Mucosa of descending colon (tissue), 3 donors: ENCODE measurements around the gene RPS6KC1. TPM values are rescaled to one million over a fixed set of nuclear protein-coding genes. Genes with fewer than 3 reads are reported as not detected.

Experiments used
- ATAC-seq: fragments of 200-7000 bp; cut with Tn5 transposase; one replicate; pipeline ENCODE4 v1.9.1; 2020; ENCODE audit warnings: mild to moderate bottlenecking, moderate library complexity
- DNase-seq, 3 donors: peaks; one replicate each; pipeline ENCODE4 v3.0.0-alpha.2; 2020
- H3K36me3 ChIP-seq: fragments of 200-600 bp; one replicate; pipeline ENCODE4 v1.8.0; 2021; ENCODE audit warnings: low read depth, mild to moderate bottlenecking
- H3K4me1 ChIP-seq: fragments of 200-600 bp; one replicate; pipeline ENCODE4 v1.8.0; 2021; ENCODE audit warnings: low read depth, mild to moderate bottlenecking
- H3K4me3 ChIP-seq: fragments of 200-600 bp; one replicate; pipeline ENCODE4 v1.8.0; 2021; ENCODE audit warnings: mild to moderate bottlenecking
- H3K9me3 ChIP-seq: fragments of 200-600 bp; one replicate; pipeline ENCODE4 v1.8.0; 2021; ENCODE audit warnings: mild to moderate bottlenecking
- intact Hi-C, 2 donors: fragments of 100-400 bp; cut with DNase I in 1 of 2; cut with micrococcal nuclease in 1 of 2; formaldehyde crosslinking; loops; one replicate each; pipeline versions ENCODE4 v1.11.0 to v1.11.1; 2022; cut with DNase I, micrococcal nuclease
- total RNA-seq, 3 donors: library from RNA; stranded (reverse); fragmentation: NEBNext Ultra II Directional in 2 of 3; extraction: Animal tissue kit (Norgen Biotek cat#: 25700) in 2 of 3; gene quantifications; one replicate each; pipeline versions ENCODE4 v1.2.1 to v1.2.4, GENCODE V29; 2021 to 2023
- TF ChIP-seq, protein P1 (sequence below): fragments of 200-600 bp; IDR thresholded peaks from one replicate; pipeline ENCODE4 v1.8.0; 2022; ENCODE audit warnings: antibody characterized with exemption, mild to moderate bottlenecking
- donor health status: DM: no; HTN: no; CAD: no; lungs with moderate emphysema.
- donor health status: DM: no; HTN: no; CAD: no.
- donor health status: DM: no; HTN: yes; CAD: no.

RPS6KC1 gene
- total RNA-seq, 3 donors from 2014 or later = 9.0 to 23.4 (median 9.2) TPM

DNA sequence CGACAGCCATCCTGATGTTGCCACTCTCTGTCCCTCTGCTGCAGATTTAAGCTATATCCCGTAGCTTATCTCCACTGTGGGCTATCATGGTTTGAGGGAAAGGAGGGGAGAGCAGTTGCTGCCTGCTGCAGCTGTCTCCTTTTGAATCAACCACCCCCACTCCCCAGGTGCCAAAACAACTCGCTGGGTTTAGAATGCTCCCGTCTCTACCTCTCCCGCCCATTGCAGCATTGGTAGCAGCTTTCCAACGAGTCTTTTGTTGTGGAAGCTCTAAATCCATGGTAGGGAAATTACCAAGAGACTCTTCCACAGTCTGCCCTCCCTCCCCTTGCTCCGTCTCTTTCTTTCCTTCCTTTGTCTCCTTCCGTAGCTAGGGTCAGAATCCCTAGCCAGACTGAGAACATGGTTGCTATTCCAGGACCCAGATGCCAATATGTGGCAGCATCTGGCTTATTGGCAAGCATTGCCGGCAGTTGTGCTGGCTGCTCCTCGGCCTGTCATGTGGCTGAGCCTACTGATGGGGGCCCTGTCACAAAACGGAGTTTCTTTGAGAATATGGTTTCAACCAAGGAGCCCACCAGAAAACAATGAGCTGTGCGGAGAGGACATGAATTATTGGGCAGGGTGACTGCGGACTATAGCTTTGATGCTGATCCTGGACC, 230.7 kb downstream of the RPS6KC1 start:
- Histone ChIP-seq H3K4me3 (no peak overlapping the region), H3K4me1 (no peaks in the 10 kb centered on the region), H3K36me3 (no peaks in the 10 kb centered on the region), H3K9me3 (no peaks in the 10 kb centered on the region)
- ATAC-seq = no peak
- intact Hi-C loops = no loop called here
- no peak for DNase-seq
- TF ChIP-seq, protein P1, sequence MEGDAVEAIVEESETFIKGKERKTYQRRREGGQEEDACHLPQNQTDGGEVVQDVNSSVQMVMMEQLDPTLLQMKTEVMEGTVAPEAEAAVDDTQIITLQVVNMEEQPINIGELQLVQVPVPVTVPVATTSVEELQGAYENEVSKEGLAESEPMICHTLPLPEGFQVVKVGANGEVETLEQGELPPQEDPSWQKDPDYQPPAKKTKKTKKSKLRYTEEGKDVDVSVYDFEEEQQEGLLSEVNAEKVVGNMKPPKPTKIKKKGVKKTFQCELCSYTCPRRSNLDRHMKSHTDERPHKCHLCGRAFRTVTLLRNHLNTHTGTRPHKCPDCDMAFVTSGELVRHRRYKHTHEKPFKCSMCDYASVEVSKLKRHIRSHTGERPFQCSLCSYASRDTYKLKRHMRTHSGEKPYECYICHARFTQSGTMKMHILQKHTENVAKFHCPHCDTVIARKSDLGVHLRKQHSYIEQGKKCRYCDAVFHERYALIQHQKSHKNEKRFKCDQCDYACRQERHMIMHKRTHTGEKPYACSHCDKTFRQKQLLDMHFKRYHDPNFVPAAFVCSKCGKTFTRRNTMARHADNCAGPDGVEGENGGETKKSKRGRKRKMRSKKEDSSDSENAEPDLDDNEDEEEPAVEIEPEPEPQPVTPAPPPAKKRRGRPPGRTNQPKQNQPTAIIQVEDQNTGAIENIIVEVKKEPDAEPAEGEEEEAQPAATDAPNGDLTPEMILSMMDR = no peak

- Histone ChIP-seq H3K4me3 (no peak overlapping the region), H3K4me1 (no peaks in the 10 kb centered on the region), H3K36me3 (no peaks in the 10 kb centered on the region), H3K9me3 (no peaks in the 10 kb centered on the region)
- intact Hi-C loops = no loop called here
- ATAC-seq (no peak), DNase-seq (no peak)
- TF ChIP-seq, protein P1 = no peak
These were observed 233.6 kb downstream of the RPS6KC1 start for GRCh38 chr1:213284626-213285025.

DNA sequence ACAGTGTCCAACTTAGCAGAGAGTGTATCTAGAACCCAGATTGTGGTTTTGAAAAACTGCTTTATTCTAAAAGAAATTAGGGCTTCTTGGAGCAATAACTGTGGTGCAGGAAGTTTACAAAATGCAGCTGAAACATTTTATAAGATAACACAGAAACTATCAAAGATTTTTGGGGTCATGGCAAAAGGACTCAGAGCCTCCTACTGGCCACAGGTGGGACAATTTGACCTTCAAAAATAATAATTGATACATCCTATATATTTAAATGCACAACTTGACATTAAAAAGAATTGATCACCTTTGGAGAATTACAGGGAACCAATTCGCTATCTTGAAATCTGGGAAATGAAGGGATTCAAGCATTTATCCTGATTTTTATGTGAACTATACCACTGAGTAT, 235.2 kb downstream of the RPS6KC1 start:
- ATAC-seq = no peak

GRCh38 chr1:213287987-213288386, 236.9 kb downstream of the RPS6KC1 start:
- no peak for DNase-seq
- Histone ChIP-seq H3K36me3 (no peaks in the 10 kb centered on the region), H3K4me3 (no peak overlapping the region), H3K9me3 (no peaks in the 10 kb centered on the region), H3K4me1 (no peaks in the 10 kb centered on the region)
- intact Hi-C loops = no loop called here
- ATAC-seq = no peak
- TF ChIP-seq, protein P1 = no peak

More for the DNA sequence above, 235.2 kb downstream of the RPS6KC1 start:
- H3K36me3 ChIP-seq = no peaks in the 10 kb centered on the region
- H3K4me1 ChIP-seq = no peaks in the 10 kb centered on the region
- TF ChIP-seq, protein P1 = no peak
- intact Hi-C loops = no loop called here
- no peak for DNase-seq
- no peak overlapping the region for H3K4me3 ChIP-seq
- H3K9me3 ChIP-seq = no peaks in the 10 kb centered on the region

DNA sequence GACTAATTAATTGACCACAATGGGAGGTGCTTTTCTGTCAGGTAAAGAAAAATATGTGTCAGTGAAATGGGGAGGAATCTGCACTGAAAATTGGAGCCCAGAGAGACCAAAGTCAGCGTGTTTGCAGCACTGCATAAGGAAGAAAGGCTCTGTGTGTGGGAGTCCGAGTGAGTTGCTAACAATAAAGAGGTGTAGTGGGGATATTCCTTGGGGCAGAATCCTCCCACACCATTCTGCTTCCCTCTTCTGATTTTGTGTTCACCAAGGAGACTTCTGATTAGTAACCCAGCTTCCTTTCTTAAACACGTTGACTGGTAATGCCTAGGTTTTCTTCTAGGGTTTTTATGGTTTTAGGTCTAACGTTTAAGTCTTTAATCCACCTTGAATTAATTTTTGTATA, 240.5 kb downstream of the RPS6KC1 start:
- Histone ChIP-seq H3K4me1 (no peaks in the 10 kb centered on the region), H3K36me3 (no peaks in the 10 kb centered on the region), H3K4me3 (no peak overlapping the region), H3K9me3 (no peaks in the 10 kb centered on the region)
- ATAC-seq (no peak), DNase-seq (no peak)
- TF ChIP-seq, protein P1 = no peak
- intact Hi-C loops = no loop called here

GRCh38 chr1:213292614-213293013, 241.6 kb downstream of the RPS6KC1 start:
- ATAC-seq = no peak
- H3K4me1 ChIP-seq = no peaks in the 10 kb centered on the region

More at GRCh38 chr1:213292614-213293013, 241.6 kb downstream of the RPS6KC1 start:
- DNase-seq = no peak
- intact Hi-C loops = no loop called here
- Histone ChIP-seq H3K9me3 (no peaks in the 10 kb centered on the region), H3K4me3 (no peak overlapping the region), H3K36me3 (no peaks in the 10 kb centered on the region)
- TF ChIP-seq, protein P1 = no peak
